K562 (cell line): ENCODE data around the gene ASIC3.

ENCODE experiments used
- CAMTA2 ChIP-seq: fragments of 250-450 bp; sonication (Bioruptor Pico); conservative IDR thresholded peaks from 2 replicates; pipeline ENCODE4 v1.5.1; 2022
- CBX8 ChIP-seq: fragments of 200-600 bp; sonication (generic); IDR thresholded peaks from 2 replicates; pipeline ENCODE4 v1.6.1; 2012; ENCODE audit warnings: borderline replicate concordance, mixed run types, low read depth, mild to moderate bottlenecking, moderate library complexity, mixed read lengths, low read length, control low read depth, inconsistent platforms; ENCODE audit not compliant: poor library complexity, severe bottlenecking; ENCODE audit errors: extremely low read depth
- CTCF ChIP-seq, 3 experiments: IDR thresholded peaks in 2 of 3; conservative IDR thresholded peaks in 1 of 3; 2 replicates each; pipeline ENCODE4 v1.5.1; 2011 to 2012; ENCODE audit warnings: low read length in 3 of 3, mild to moderate bottlenecking in 3 of 3, control low read depth in 2 of 3, improper control_type of control experiment in 1 of 3, inconsistent platforms in 1 of 3, low read depth in 1 of 3, mixed read lengths in 1 of 3, moderate library complexity in 1 of 3; ENCODE audit not compliant: insufficient read depth in 2 of 3
- ETS1 ChIP-seq: conservative IDR thresholded peaks from 2 replicates; pipeline ENCODE4 v1.6.1; 2011; ENCODE audit warnings: low read depth, mild to moderate bottlenecking, low read length; ENCODE audit not compliant: control insufficient read depth
- HDAC2 ChIP-seq: fragments of 450-650 bp; IDR thresholded peaks from 2 replicates; pipeline ENCODE4 v1.6.1; 2016; ENCODE audit warnings: mild to moderate bottlenecking
- HDAC6 ChIP-seq: IDR thresholded peaks from 2 replicates; pipeline ENCODE4 v1.6.1; 2012; ENCODE audit warnings: low read depth, mild to moderate bottlenecking, control low read depth, inconsistent platforms, low read length, moderate library complexity
- RCOR1 ChIP-seq, 2 experiments: IDR thresholded peaks; 2 replicates each; pipeline ENCODE4 v1.6.1; 2012; ENCODE audit warnings: low read depth in 2 of 2, low read length in 2 of 2, borderline replicate concordance in 1 of 2, improper control_type of control experiment in 1 of 2
- TRIM28 ChIP-seq: fragments of 450-650 bp; IDR thresholded peaks from 2 replicates; pipeline ENCODE4 v1.6.1; 2017
- ZEB2 ChIP-seq: fragments of 450-650 bp; IDR thresholded peaks from 2 replicates; pipeline ENCODE4 v1.6.1; 2016

GRCh38 chr7:151074817-151075661 lies 26.7 kb downstream of the ASIC3 start:
- TF ChIP-seq CTCF (IDR thresholded peaks at IDR 0.05 in 2 of 3, conservative IDR thresholded peaks at IDR 0.05 in 1 of 3; ENCODE audit: insufficient read depth in 2 of 3, low read depth in 1 of 3, low read length in 3 of 3) = no peak
- no peak for TF ChIP-seq RCOR1 (IDR thresholded peaks at IDR 0.05; ENCODE audit: borderline replicate concordance in 1 of 2, low read depth in 2 of 2, low read length in 2 of 2)
- no peak for TF ChIP-seq HDAC6
- no peak for TF ChIP-seq ZEB2
- TF ChIP-seq HDAC2 = no peak
- TF ChIP-seq CBX8 = no peak
- TF ChIP-seq TRIM28 = no peak
- no peak for TF ChIP-seq ETS1
- no peak for TF ChIP-seq CAMTA2 (CRISPR knock-in tag)
